Activated CD8-positive, alpha-beta T cell treated with anti-CD3 and anti-CD28 coated beads, Interleukin-2, amount 10 ng/mL, durations not matched to agents 7 days and 5 days (primary cell): ENCODE data around the gene CDKAL1. TPM values are rescaled to one million over a fixed set of nuclear protein-coding genes. Genes with fewer than 3 reads are reported as not detected.

Experiments used
- ATAC-seq: fragments of 150-1000 bp; cut with Tn5 transposase; one replicate; pipeline ENCODE4 v1.10.0; 2021; ENCODE audit warnings: moderate library complexity
- CTCF ChIA-PET: fragments of 350-600 bp; sonication (Branson Sonifier 250); formaldehyde crosslinking; loops from one replicate; lab custom pipeline; 2021; ENCODE audit warnings: antibody characterized with exemption; lab: Charles Lee
- POLR2A ChIA-PET: fragments of 350-600 bp; sonication (Branson Sonifier 250); formaldehyde crosslinking; loops from one replicate; lab custom pipeline; 2021; ENCODE audit warnings: antibody characterized with exemption; lab: Charles Lee
- DNase-seq: peaks from one replicate; pipeline ENCODE4 v3.0.0-alpha.2; 2020
- H3K27ac Mint-ChIP-seq: one replicate; pipeline ENCODE4 v1.8.0; 2021; ENCODE audit warnings: mild to moderate bottlenecking, mixed read lengths
- H3K27me3 Mint-ChIP-seq: one replicate; pipeline ENCODE4 v1.8.0; 2021; ENCODE audit warnings: low read depth, mixed read lengths
- H3K36me3 Mint-ChIP-seq: one replicate; pipeline ENCODE4 v1.8.0; 2021; ENCODE audit warnings: low read depth, mixed read lengths
- H3K4me1 Mint-ChIP-seq: one replicate; pipeline ENCODE4 v1.8.0; 2021; ENCODE audit warnings: low read depth, mixed read lengths
- H3K4me3 Mint-ChIP-seq: one replicate; pipeline ENCODE4 v1.8.0; 2021; ENCODE audit warnings: mild to moderate bottlenecking, mixed read lengths
- H3K9me3 Mint-ChIP-seq: one replicate; pipeline ENCODE4 v1.8.0; 2022; ENCODE audit warnings: mixed read lengths; ENCODE audit not compliant: insufficient read depth
- total RNA-seq, 2 experiments: library from RNA; stranded (reverse); gene quantifications; one replicate each; pipeline ENCODE4 v1.2.3, GENCODE V29; 2021

CDKAL1 gene
- total RNA-seq, 2 experiments from 2014 or later: 24.3 to 25.2 TPM

GRCh38 chr6:20763296-20763695 lies 229.0 kb downstream of the CDKAL1 start:
- Mint-ChIP-seq H3K36me3 (peaks cover 4% of the 10 kb centered on the region), H3K4me3 (no peak overlapping the region), H3K9me3 (no peaks in the 10 kb centered on the region), H3K4me1 (no peaks in the 10 kb centered on the region), H3K27me3 (no peaks in the 10 kb centered on the region), H3K27ac (no peak overlapping the region)
- ATAC-seq (no peak), DNase-seq (no peak)
- ChIA-PET POLR2A (no interaction called here), CTCF (no interaction called here)

GRCh38 chr6:20769631-20770030 lies 235.4 kb downstream of the CDKAL1 start:
- no peak overlapping the region for H3K4me3 Mint-ChIP-seq
- no peak overlapping the region for H3K27ac Mint-ChIP-seq
- CTCF ChIA-PET: no interaction called here
- H3K4me1 Mint-ChIP-seq: no peaks in the 10 kb centered on the region
- H3K27me3 Mint-ChIP-seq: no peaks in the 10 kb centered on the region
- POLR2A ChIA-PET: no interaction called here
- ATAC-seq (no peak), DNase-seq (no peak)
- peaks cover 2% of the 10 kb centered on the region for H3K36me3 Mint-ChIP-seq
- no peaks in the 10 kb centered on the region for H3K9me3 Mint-ChIP-seq

GRCh38 chr6:20770773-20771172 lies 236.5 kb downstream of the CDKAL1 start:
- DNase-seq: no peak
- Mint-ChIP-seq H3K36me3 (peaks cover 2% of the 10 kb centered on the region), H3K27ac (no peak overlapping the region), H3K4me3 (no peak overlapping the region), H3K27me3 (no peaks in the 10 kb centered on the region), H3K9me3 (no peaks in the 10 kb centered on the region), H3K4me1 (no peaks in the 10 kb centered on the region)
- ChIA-PET POLR2A (no interaction called here), CTCF (interaction anchor here (1.0 kb wide), 1 partner anchor 16 kb away, joined by 3 read pairs; no protein-coding TSS in a partner anchor)
- no peak for ATAC-seq

- Mint-ChIP-seq H3K36me3 (peaks cover 2% of the 10 kb centered on the region), H3K4me1 (no peaks in the 10 kb centered on the region), H3K4me3 (no peak overlapping the region), H3K27ac (no peak overlapping the region), H3K9me3 (no peaks in the 10 kb centered on the region), H3K27me3 (no peaks in the 10 kb centered on the region)
- DNase-seq (no peak), ATAC-seq (no peak)
- ChIA-PET CTCF (interaction anchor here (1.0 kb wide), 1 partner anchor 17 kb away, joined by 3 read pairs; no protein-coding TSS in a partner anchor), POLR2A (no interaction called here)
These were observed 237.2 kb downstream of the CDKAL1 start for GRCh38 chr6:20771409-20771808.

GRCh38 chr6:20773822-20774221 lies 239.6 kb downstream of the CDKAL1 start:
- POLR2A ChIA-PET: no interaction called here
- no peak for ATAC-seq
- peaks cover 2% of the 10 kb centered on the region for H3K36me3 Mint-ChIP-seq
- no peaks in the 10 kb centered on the region for H3K27me3 Mint-ChIP-seq
- no peak overlapping the region for H3K27ac Mint-ChIP-seq
- H3K4me3 Mint-ChIP-seq: no peak overlapping the region
- DNase-seq: no peak
- H3K9me3 Mint-ChIP-seq: no peaks in the 10 kb centered on the region
- CTCF ChIA-PET: interaction anchor here (0.8 kb wide), 1 partner anchor 12 kb away, joined by 3 read pairs; no protein-coding TSS in a partner anchor
- no peaks in the 10 kb centered on the region for H3K4me1 Mint-ChIP-seq

GRCh38 chr6:20775981-20776380 lies 241.7 kb downstream of the CDKAL1 start:
- no peaks in the 10 kb centered on the region for H3K27me3 Mint-ChIP-seq
- no peak for DNase-seq
- no peaks in the 10 kb centered on the region for H3K4me1 Mint-ChIP-seq
- no peaks in the 10 kb centered on the region for H3K9me3 Mint-ChIP-seq
- H3K36me3 Mint-ChIP-seq: peaks cover 3% of the 10 kb centered on the region
- POLR2A ChIA-PET: no interaction called here
- CTCF ChIA-PET: no interaction called here
- no peak overlapping the region for H3K27ac Mint-ChIP-seq
- no peak overlapping the region for H3K4me3 Mint-ChIP-seq
- ATAC-seq: no peak

- no peak for ATAC-seq
- CTCF ChIA-PET: no interaction called here
- no peaks in the 10 kb centered on the region for H3K4me1 Mint-ChIP-seq
- no peak for DNase-seq
- H3K27ac Mint-ChIP-seq: no peak overlapping the region
- no peak overlapping the region for H3K4me3 Mint-ChIP-seq
- H3K27me3 Mint-ChIP-seq: no peaks in the 10 kb centered on the region
- H3K9me3 Mint-ChIP-seq: no peaks in the 10 kb centered on the region
- peaks cover 11% of the 10 kb centered on the region for H3K36me3 Mint-ChIP-seq
- POLR2A ChIA-PET: no interaction called here
These were observed 243.5 kb downstream of the CDKAL1 start for GRCh38 chr6:20777801-20778200.

- ChIA-PET CTCF (interaction anchor here (1.0 kb wide), 1 partner anchor 11 kb away, joined by 4 read pairs; no protein-coding TSS in a partner anchor), POLR2A (no interaction called here)
- H3K4me3 Mint-ChIP-seq: no peak overlapping the region
- H3K27me3 Mint-ChIP-seq: no peaks in the 10 kb centered on the region
- H3K27ac Mint-ChIP-seq: no peak overlapping the region
- H3K9me3 Mint-ChIP-seq: no peaks in the 10 kb centered on the region
- peaks cover 14% of the 10 kb centered on the region for H3K36me3 Mint-ChIP-seq
- H3K4me1 Mint-ChIP-seq: no peaks in the 10 kb centered on the region
- DNase-seq: no peak
- ATAC-seq: no peak
These were observed 244.2 kb downstream of the CDKAL1 start for GRCh38 chr6:20778459-20778858.

- DNase-seq (no peak), ATAC-seq (no peak)
- ChIA-PET CTCF (interaction anchor here (1.0 kb wide), 1 partner anchor 11 kb away, joined by 4 read pairs; no protein-coding TSS in a partner anchor), POLR2A (no interaction called here)
- H3K27me3 Mint-ChIP-seq: no peaks in the 10 kb centered on the region
- peaks cover 17% of the 10 kb centered on the region for H3K36me3 Mint-ChIP-seq
- no peak overlapping the region for H3K4me3 Mint-ChIP-seq
- H3K27ac Mint-ChIP-seq: no peak overlapping the region
- no peaks in the 10 kb centered on the region for H3K4me1 Mint-ChIP-seq
- no peaks in the 10 kb centered on the region for H3K9me3 Mint-ChIP-seq
These were observed 244.7 kb downstream of the CDKAL1 start for GRCh38 chr6:20778912-20779311.

GRCh38 chr6:20789162-20789561 lies 254.9 kb downstream of the CDKAL1 start:
- H3K9me3 Mint-ChIP-seq: no peaks in the 10 kb centered on the region
- CTCF ChIA-PET: no interaction called here

GRCh38 chr6:20790032-20790791 lies 256.0 kb downstream of the CDKAL1 start:
- ATAC-seq (no peak), DNase-seq (no peak)
- H3K27ac Mint-ChIP-seq: no peak overlapping the region
- ChIA-PET POLR2A (no interaction called here), CTCF (no interaction called here)
- no peaks in the 10 kb centered on the region for H3K9me3 Mint-ChIP-seq
- no peak overlapping the region for H3K4me3 Mint-ChIP-seq
- H3K4me1 Mint-ChIP-seq: no peaks in the 10 kb centered on the region
- no peaks in the 10 kb centered on the region for H3K27me3 Mint-ChIP-seq
- H3K36me3 Mint-ChIP-seq: peaks cover 12% of the 10 kb centered on the region

More at GRCh38 chr6:20789162-20789561, 254.9 kb downstream of the CDKAL1 start:
- Mint-ChIP-seq H3K27ac (no peak overlapping the region), H3K4me1 (no peaks in the 10 kb centered on the region), H3K27me3 (no peaks in the 10 kb centered on the region), H3K36me3 (peaks cover 12% of the 10 kb centered on the region), H3K4me3 (no peak overlapping the region)
- POLR2A ChIA-PET: no interaction called here
- ATAC-seq: no peak
- DNase-seq: no peak

GRCh38 chr6:20791074-20791473 lies 256.8 kb downstream of the CDKAL1 start:
- no peaks in the 10 kb centered on the region for H3K27me3 Mint-ChIP-seq
- H3K27ac Mint-ChIP-seq: no peak overlapping the region
- no peak overlapping the region for H3K4me3 Mint-ChIP-seq
- no peaks in the 10 kb centered on the region for H3K4me1 Mint-ChIP-seq
- peaks cover 12% of the 10 kb centered on the region for H3K36me3 Mint-ChIP-seq
- no peaks in the 10 kb centered on the region for H3K9me3 Mint-ChIP-seq
- POLR2A ChIA-PET: no interaction called here
- ATAC-seq: no peak
- no peak for DNase-seq
- CTCF ChIA-PET: no interaction called here
